HCT116 (cell line): ENCODE results near the gene SYP. TPM values are rescaled to one million over a fixed set of nuclear protein-coding genes. Genes with fewer than 3 reads are reported as not detected.
"Not testable (repeated sequence)": the region's sequence is repeated elsewhere in the genome, so short reads cannot be mapped to it uniquely, and the experiment has no call there.

Experiments
- ATAC-seq: fragments of 200-7000 bp; cut with Tn5 transposase; 2 replicates; pipeline ENCODE4 v1.9.1; 2020; ENCODE audit warnings: mild to moderate bottlenecking, moderate library complexity
- BruUV-seq: library from RNA; stranded (reverse); fragments of 400-500 nt; replicated peaks from 2 replicates; lab custom pipeline; 2021; lab: Mats Ljungman, UMichigan
- CTCF ChIA-PET: fragments of 300-600 bp; sonication (Branson Sonifier 250); formaldehyde crosslinking; loops from one replicate; lab custom pipeline; 2021; ENCODE audit warnings: antibody characterized with exemption; lab: Charles Lee
- POLR2A ChIA-PET: fragments of 300-600, 350-600 bp; sonication (Branson Sonifier 250); formaldehyde crosslinking; loops from one replicate; lab custom pipeline; 2021; ENCODE audit warnings: antibody characterized with exemption; lab: Charles Lee
- RAD21 ChIA-PET, 2 experiments: fragments of 300-600 bp; sonication (Branson Sonifier 250); formaldehyde crosslinking; loops; one replicate each; lab custom pipeline; 2023; ENCODE audit warnings: low total read pairs in 2 of 2; ENCODE audit not compliant: uncharacterized antibody in 2 of 2, unreplicated experiment in 2 of 2, low non-redundant PET in 1 of 2; lab: Charles Lee
- DNase-seq: peaks from one replicate; pipeline ENCODE4 v3.0.0-alpha.2; 2010; ENCODE audit warnings: low read depth, low spot score
- H2AFZ ChIP-seq: fragments of 200-600 bp; shearing (Covaris generic), sonication (generic); 2 replicates; pipeline ENCODE4 v1.6.1; 2017; ENCODE audit warnings: low read depth, mixed run types, mixed read lengths, antibody characterized with exemption, low read length; ENCODE audit not compliant: poor library complexity, severe bottlenecking
- H3K27ac ChIP-seq: 2 replicates; pipeline ENCODE4 v1.5.1; 2012; ENCODE audit warnings: low read depth, low read length
- H3K27me3 ChIP-seq: fragments of 200-600 bp; sonication (generic); 2 replicates; pipeline ENCODE4 v1.6.1; 2016; ENCODE audit warnings: mixed run types, low read length, mixed read lengths; ENCODE audit not compliant: insufficient read depth
- H3K36me3 ChIP-seq, 2 experiments: fragments of 200-500 bp in 1 of 2; fragments of 200-600 bp in 1 of 2; sonication (Bioruptor generic) in 1 of 2; sonication (generic) in 1 of 2; 2 replicates each; pipeline versions ENCODE4 v1.5.1 to v1.6.1; 2014 to 2016; ENCODE audit warnings: low read length in 2 of 2, inconsistent platforms in 1 of 2, mixed read lengths in 1 of 2, mixed run types in 1 of 2; ENCODE audit not compliant: insufficient read depth in 2 of 2, control insufficient read depth in 1 of 2
- H3K4me1 ChIP-seq, 2 experiments: fragments of 200-600 bp in 1 of 2; sonication (generic) in 1 of 2; 2 replicates each; pipeline versions ENCODE4 v1.5.1 to v1.6.1; 2012 to 2017; ENCODE audit warnings: low read length in 2 of 2, inconsistent platforms in 1 of 2, mild to moderate bottlenecking in 1 of 2, mixed read lengths in 1 of 2, mixed run types in 1 of 2, moderate library complexity in 1 of 2; ENCODE audit not compliant: insufficient read depth in 2 of 2, control insufficient read depth in 1 of 2
- H3K4me2 ChIP-seq: fragments of 200-600 bp; sonication (generic); 2 replicates; pipeline ENCODE4 v1.6.1; 2017; ENCODE audit warnings: mixed run types, low read length, mixed read lengths
- H3K4me3 ChIP-seq, 2 experiments: fragments of 200-600 bp in 1 of 2; sonication (generic) in 1 of 2; replicated peaks in 1 of 2; 2 replicates each; pipeline ENCODE4 v1.5.1; 2011 to 2016; ENCODE audit warnings: low read length in 2 of 2, control low read depth in 1 of 2, low read depth in 1 of 2, mild to moderate bottlenecking in 1 of 2, mixed read lengths in 1 of 2, mixed run types in 1 of 2
- H3K79me2 ChIP-seq: fragments of 200-600 bp; sonication (generic); 2 replicates; pipeline ENCODE4 v1.6.1; 2017; ENCODE audit warnings: mild to moderate bottlenecking, mixed run types, low read length, moderate library complexity, mixed read lengths; ENCODE audit not compliant: insufficient read depth
- H3K9ac ChIP-seq: fragments of 200-600 bp; sonication (generic); 2 replicates; pipeline ENCODE4 v1.6.1; 2016; ENCODE audit warnings: low read length, mixed read lengths
- H3K9me2 ChIP-seq: fragments of 200-600 bp; sonication (generic), shearing (Covaris generic); 2 replicates; pipeline ENCODE4 v1.6.1; 2017; ENCODE audit warnings: mixed run types, mild to moderate bottlenecking, moderate library complexity; ENCODE audit not compliant: insufficient read depth
- H3K9me3 ChIP-seq, 2 experiments: fragments of 200-500 bp in 1 of 2; fragments of 200-600 bp in 1 of 2; sonication (Bioruptor generic) in 1 of 2; sonication (generic) in 1 of 2; 2 replicates each; pipeline ENCODE4 v1.6.1; 2014 to 2017; ENCODE audit warnings: low read length in 2 of 2, mixed read lengths in 2 of 2, inconsistent platforms in 1 of 2, low read depth in 1 of 2, mild to moderate bottlenecking in 1 of 2, mixed run types in 1 of 2, moderate library complexity in 1 of 2; ENCODE audit not compliant: control insufficient read depth in 1 of 2, insufficient read depth in 1 of 2
- H4K20me1 ChIP-seq: fragments of 200-600 bp; sonication (generic), shearing (Covaris generic); 2 replicates; pipeline ENCODE4 v1.6.1; 2017; ENCODE audit warnings: mixed run types, mild to moderate bottlenecking, moderate library complexity; ENCODE audit not compliant: insufficient read depth
- CBX3 ChIP-seq: IDR thresholded peaks from 2 replicates; pipeline ENCODE4 v1.6.1; 2012; ENCODE audit warnings: low read depth
- RAD21 ChIP-seq: IDR thresholded peaks from 2 replicates; pipeline ENCODE4 v1.6.1; 2012; ENCODE audit warnings: low read depth, mild to moderate bottlenecking
- TCF7L2 ChIP-seq: IDR thresholded peaks from 2 replicates; pipeline ENCODE4 v1.7.0; 2011; ENCODE audit warnings: borderline replicate concordance, inconsistent platforms; ENCODE audit not compliant: insufficient read depth, insufficient read length; ENCODE audit errors: extremely low read depth
- intact Hi-C: fragments of 100-400 bp; cut with micrococcal nuclease; formaldehyde crosslinking; loops from 2 replicates; pipeline ENCODE4 v1.10.0; 2022
- total RNA-seq: library from RNA; stranded (reverse); gene quantifications from one replicate; pipeline ENCODE4 v1.2.1, GENCODE V29; 2021; ENCODE audit not compliant: unreplicated experiment
- TF ChIP-seq, protein P1 (sequence below): IDR thresholded peaks from 2 replicates; pipeline ENCODE4 v1.6.1; 2011; ENCODE audit warnings: mild to moderate bottlenecking, low read length, moderate library complexity; ENCODE audit not compliant: insufficient replicate concordance; ENCODE audit errors: extremely low read depth

Gene SYP
- total RNA-seq, 1 experiment from 2014 or later, result 1.2 TPM

- BruUV-seq, POLR2A ChIA-PET: not testable (repeated sequence)
Measured at GRCh38 chrX:49142264-49142663, 57.7 kb downstream of the SYP start.

DNA sequence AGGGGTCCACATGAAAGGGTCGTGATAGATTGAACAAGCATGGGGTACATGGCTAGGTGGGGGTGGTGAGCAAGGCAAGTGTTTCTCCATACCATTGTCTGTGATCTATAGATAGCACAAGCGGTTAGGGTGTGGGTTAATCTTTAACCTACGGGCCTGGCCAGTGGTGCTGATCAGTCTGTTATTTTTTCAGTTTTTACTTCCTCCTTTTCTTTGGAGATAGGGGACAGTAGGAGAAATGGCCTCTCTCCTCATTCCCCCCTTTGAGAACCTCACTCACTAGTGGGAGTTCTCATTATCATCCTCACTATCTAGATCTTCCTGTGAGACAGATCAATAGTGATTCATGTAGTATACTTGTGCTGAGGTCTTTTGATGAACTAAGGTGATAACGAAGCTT is 60.3 kb downstream of the SYP start:
- no peak overlapping the region for H3K9ac ChIP-seq
- H3K9me3 ChIP-seq, result no peaks in the 10 kb centered on the region; a peak in 1 of 4 replicates
- DNase-seq (no peak), ATAC-seq (no peak)
- H3K4me2 ChIP-seq, result no peak overlapping the region
- ChIA-PET RAD21 (no interaction called here), CTCF (no interaction called here), POLR2A (no interaction called here)
- H4K20me1 ChIP-seq, result no peaks in the 10 kb centered on the region
- no peaks in the 10 kb centered on the region for H3K27me3 ChIP-seq
- H3K27ac ChIP-seq, result no peak overlapping the region
- H2AFZ ChIP-seq, result no peak overlapping the region
- H3K79me2 ChIP-seq, result no peaks in the 10 kb centered on the region
- intact Hi-C loops, result no loop called here
- H3K9me2 ChIP-seq, result no peaks in the 10 kb centered on the region
- no peaks in the 10 kb centered on the region for H3K4me1 ChIP-seq
- no peak overlapping the region for H3K4me3 ChIP-seq
- BruUV-seq, result no TSS peak
- TF ChIP-seq CBX3 (peak; percentile 63), TCF7L2 (no peak)
- TF ChIP-seq, protein P1, sequence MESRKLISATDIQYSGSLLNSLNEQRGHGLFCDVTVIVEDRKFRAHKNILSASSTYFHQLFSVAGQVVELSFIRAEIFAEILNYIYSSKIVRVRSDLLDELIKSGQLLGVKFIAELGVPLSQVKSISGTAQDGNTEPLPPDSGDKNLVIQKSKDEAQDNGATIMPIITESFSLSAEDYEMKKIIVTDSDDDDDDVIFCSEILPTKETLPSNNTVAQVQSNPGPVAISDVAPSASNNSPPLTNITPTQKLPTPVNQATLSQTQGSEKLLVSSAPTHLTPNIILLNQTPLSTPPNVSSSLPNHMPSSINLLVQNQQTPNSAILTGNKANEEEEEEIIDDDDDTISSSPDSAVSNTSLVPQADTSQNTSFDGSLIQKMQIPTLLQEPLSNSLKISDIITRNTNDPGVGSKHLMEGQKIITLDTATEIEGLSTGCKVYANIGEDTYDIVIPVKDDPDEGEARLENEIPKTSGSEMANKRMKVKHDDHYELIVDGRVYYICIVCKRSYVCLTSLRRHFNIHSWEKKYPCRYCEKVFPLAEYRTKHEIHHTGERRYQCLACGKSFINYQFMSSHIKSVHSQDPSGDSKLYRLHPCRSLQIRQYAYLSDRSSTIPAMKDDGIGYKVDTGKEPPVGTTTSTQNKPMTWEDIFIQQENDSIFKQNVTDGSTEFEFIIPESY, result no peak
- no peaks in the 10 kb centered on the region for H3K36me3 ChIP-seq

More at GRCh38 chrX:49142264-49142663, 57.7 kb downstream of the SYP start:
- peak; percentile 19; the same call in 1 of the 2 replicates for TF ChIP-seq RAD21
- TF ChIP-seq, all 23 proteins: peak for 1; not testable (repeated sequence) for 22
- H3K9ac ChIP-seq, H3K9me2 ChIP-seq, RAD21 ChIA-PET, H4K20me1 ChIP-seq, H3K79me2 ChIP-seq, intact Hi-C loops, H3K27ac ChIP-seq, DNase-seq, H3K27me3 ChIP-seq, H3K4me2 ChIP-seq, H3K9me3 ChIP-seq, H3K4me3 ChIP-seq, ATAC-seq, CTCF ChIA-PET, H2AFZ ChIP-seq, H3K36me3 ChIP-seq, H3K4me1 ChIP-seq: not testable (repeated sequence)

Other genes with a start within 250 kb of the SYP start
- 42.6 TPM for gene OTUD5, start 242.6 kb downstream of the SYP start, total RNA-seq
- 5.5 TPM for gene KCND1, start 228.3 kb downstream of the SYP start, total RNA-seq
- 39.4 TPM for gene GRIPAP1, start 197.9 kb downstream of the SYP start, total RNA-seq
- gene TFE3, start 156.8 kb downstream of the SYP start, total RNA-seq, result 17.1 TPM
- gene CCDC120, start 141.2 kb downstream of the SYP start, total RNA-seq, result 13.5 TPM
- gene PRAF2, start 126.2 kb downstream of the SYP start, total RNA-seq, result 18.8 TPM
- 41.7 TPM for gene WDR45, start 120.3 kb downstream of the SYP start, total RNA-seq
- gene GPKOW, start 76.5 kb downstream of the SYP start, total RNA-seq, result 21.7 TPM
- gene MAGIX, start 37.4 kb downstream of the SYP start, total RNA-seq, result 2.6 TPM
- 207 TPM for gene PLP2, start 28.3 kb downstream of the SYP start, total RNA-seq
- gene PRICKLE3, start 13.8 kb downstream of the SYP start, total RNA-seq, result 27.8 TPM
- not detected for gene CACNA1F, start 33.1 kb upstream of the SYP start, total RNA-seq
- 10.4 TPM for gene CCDC22, start 35.3 kb upstream of the SYP start, total RNA-seq
- gene FOXP3, start 64.5 kb upstream of the SYP start, total RNA-seq, result 0.15 TPM
- gene PPP1R3F, start 69.6 kb upstream of the SYP start, total RNA-seq, result 1.6 TPM
- not detected for gene GAGE10, start 103.5 kb upstream of the SYP start, total RNA-seq
- gene GAGE12J, start 121.8 kb upstream of the SYP start, total RNA-seq, result not detected
- gene GAGE13, start 131.4 kb upstream of the SYP start, total RNA-seq, result not detected